Activated CD4-positive, alpha-beta T cell treated with anti-CD3 and anti-CD28 coated beads, Interleukin-10, Interleukin-2, amounts not matched to agents 100 ng/mL and 50 ng/mL, durations not matched to agents 16 hours and 8 hours (primary cell): ENCODE data around the gene SULF2.
A peak's percentile ranks its signal among the peaks of the same experiment; 100 is the strongest.

ENCODE experiments used
- DNase-seq: peaks from one replicate; pipeline ENCODE4 v3.0.0-alpha.2; 2020

The SULF2 gene

GRCh38 chr20:47623206-47623605 is 162.1 kb downstream of the SULF2 start:
- no peak for DNase-seq

- no peak for DNase-seq
Observed at GRCh38 chr20:47622118-47622665, 163.1 kb downstream of the SULF2 start.

GRCh38 chr20:47620808-47621805 is 164.2 kb downstream of the SULF2 start:
- DNase-seq, result peak; percentile 62

GRCh38 chr20:47618479-47618878 is 166.8 kb downstream of the SULF2 start:
- DNase-seq, result no peak

- DNase-seq, result no peak
Observed at GRCh38 chr20:47614703-47615309, 170.5 kb downstream of the SULF2 start.

GRCh38 chr20:47612670-47613069 is 172.6 kb downstream of the SULF2 start:
- no peak for DNase-seq

GRCh38 chr20:47611785-47612184 is 173.5 kb downstream of the SULF2 start:
- DNase-seq, result no peak

DNA sequence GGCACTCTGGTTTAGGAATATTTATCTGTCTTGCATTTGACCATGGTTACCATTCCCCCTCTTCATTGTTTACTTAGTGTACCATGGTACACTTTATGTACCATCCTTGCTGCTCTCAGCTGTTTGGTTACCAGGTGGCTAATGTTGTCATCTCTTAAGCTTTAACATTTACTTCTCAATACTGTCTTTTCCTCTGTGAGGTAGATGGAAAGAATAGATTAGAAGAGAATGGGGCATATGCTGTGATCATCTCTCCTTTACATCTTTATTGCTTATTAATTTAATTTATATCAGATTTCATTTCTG is 174.4 kb downstream of the SULF2 start:
- peak; percentile 26 for DNase-seq

GRCh38 chr20:47610247-47610944 is 174.9 kb downstream of the SULF2 start:
- peak; percentile 87 for DNase-seq

DNA sequence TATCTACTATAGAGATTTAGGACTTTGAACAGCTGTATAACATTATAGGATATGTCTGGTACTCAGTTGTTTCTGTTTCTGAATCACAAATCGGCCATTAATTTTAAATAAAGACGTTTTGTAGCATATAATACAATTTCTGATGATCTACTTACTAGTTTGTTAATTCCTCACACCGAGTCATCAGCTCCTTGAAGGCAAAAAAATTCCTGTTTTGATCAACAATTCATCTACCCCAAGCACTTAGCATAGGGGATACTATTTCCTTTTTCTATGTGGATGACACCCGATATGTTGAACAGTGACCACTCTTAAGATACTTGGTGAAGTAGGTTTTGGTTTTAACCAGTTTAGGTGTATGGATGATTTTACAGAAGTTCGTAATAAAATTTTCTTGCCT is 176.3 kb downstream of the SULF2 start:
- DNase-seq, result no peak
